ENCODE measurements around the gene NOS1. TPM values are rescaled to one million over a fixed set of nuclear protein-coding genes. Genes with fewer than 3 reads are reported as not detected.

The NOS1 gene
- total RNA-seq, 1 donor from 2014 or later: not detected

DNA sequence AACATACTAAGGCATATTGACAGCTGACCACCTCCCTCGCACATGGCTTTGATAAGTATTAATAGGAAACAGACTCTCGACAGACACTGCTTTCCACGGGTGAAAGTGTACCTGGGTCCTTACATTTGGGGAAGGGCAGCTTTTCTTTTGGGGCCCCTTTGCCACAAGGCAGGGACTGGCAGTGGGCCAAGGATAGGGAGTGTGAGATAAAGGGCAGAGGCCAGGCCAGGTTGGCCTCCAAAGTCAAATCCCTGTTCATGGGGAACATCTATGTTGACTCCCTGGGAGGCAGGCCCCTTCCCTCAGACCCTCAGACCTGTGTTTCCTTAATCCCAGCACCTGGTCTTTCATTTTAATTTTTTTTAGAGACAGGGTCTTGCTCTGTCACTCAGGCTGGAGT lies 151.8 kb downstream of the NOS1 start:
- no peak for TF ChIP-seq CTCF (IDR thresholded peaks at IDR 0.05)
- no peak for DNase-seq (ENCODE audit: low spot score)
- no peaks in the 10 kb centered on the region for H3K4me1 Mint-ChIP-seq (ENCODE audit: low read depth)
- H3K27ac Mint-ChIP-seq (ENCODE audit: unreplicated experiment): no peak overlapping the region
- no peak overlapping the region for H3K4me3 Mint-ChIP-seq (ENCODE audit: unreplicated experiment)
- no peaks in the 10 kb centered on the region for H3K36me3 Mint-ChIP-seq (ENCODE audit: low read depth)
- no peaks in the 10 kb centered on the region for H3K9me3 Mint-ChIP-seq (ENCODE audit: low read depth)
- peaks cover 59% of the 10 kb centered on the region for H3K27me3 Mint-ChIP-seq (ENCODE audit: low read depth)

- no peaks in the 10 kb centered on the region for H3K9me3 Mint-ChIP-seq (ENCODE audit: low read depth)
- no peaks in the 10 kb centered on the region for H3K36me3 Mint-ChIP-seq (ENCODE audit: low read depth)
These were observed 152.5 kb downstream of the NOS1 start for GRCh38 chr12:117208811-117209455.

GRCh38 chr12:117208206-117208605 lies 153.2 kb downstream of the NOS1 start:
- H3K4me1 Mint-ChIP-seq (ENCODE audit: low read depth): no peaks in the 10 kb centered on the region
- no peaks in the 10 kb centered on the region for H3K36me3 Mint-ChIP-seq (ENCODE audit: low read depth)
- H3K4me3 Mint-ChIP-seq (ENCODE audit: unreplicated experiment): no peak overlapping the region
- peaks cover 54% of the 10 kb centered on the region for H3K27me3 Mint-ChIP-seq (ENCODE audit: low read depth)
- DNase-seq (ENCODE audit: low spot score): no peak
- H3K27ac Mint-ChIP-seq (ENCODE audit: unreplicated experiment): no peak overlapping the region
- H3K9me3 Mint-ChIP-seq (ENCODE audit: low read depth): no peaks in the 10 kb centered on the region
- no peak for TF ChIP-seq CTCF (IDR thresholded peaks at IDR 0.05)

More at GRCh38 chr12:117208811-117209455, 152.5 kb downstream of the NOS1 start:
- no peaks in the 10 kb centered on the region for H3K4me1 Mint-ChIP-seq (ENCODE audit: low read depth)
- no peak for DNase-seq (ENCODE audit: low spot score)
- TF ChIP-seq CTCF (IDR thresholded peaks at IDR 0.05): no peak
- no peak overlapping the region for H3K27ac Mint-ChIP-seq (ENCODE audit: unreplicated experiment)
- peaks cover 56% of the 10 kb centered on the region for H3K27me3 Mint-ChIP-seq (ENCODE audit: low read depth)
- H3K4me3 Mint-ChIP-seq (ENCODE audit: unreplicated experiment): no peak overlapping the region

GRCh38 chr12:117207675-117208074 lies 153.8 kb downstream of the NOS1 start:
- Mint-ChIP-seq H3K9me3 (ENCODE audit: low read depth) (no peaks in the 10 kb centered on the region), H3K27me3 (ENCODE audit: low read depth) (peaks cover 54% of the 10 kb centered on the region), H3K4me1 (ENCODE audit: low read depth) (no peaks in the 10 kb centered on the region), H3K27ac (ENCODE audit: unreplicated experiment) (no peak overlapping the region), H3K36me3 (ENCODE audit: low read depth) (no peaks in the 10 kb centered on the region), H3K4me3 (ENCODE audit: unreplicated experiment) (no peak overlapping the region)
- no peak for TF ChIP-seq CTCF (IDR thresholded peaks at IDR 0.05)
- no peak for DNase-seq (ENCODE audit: low spot score)

DNA sequence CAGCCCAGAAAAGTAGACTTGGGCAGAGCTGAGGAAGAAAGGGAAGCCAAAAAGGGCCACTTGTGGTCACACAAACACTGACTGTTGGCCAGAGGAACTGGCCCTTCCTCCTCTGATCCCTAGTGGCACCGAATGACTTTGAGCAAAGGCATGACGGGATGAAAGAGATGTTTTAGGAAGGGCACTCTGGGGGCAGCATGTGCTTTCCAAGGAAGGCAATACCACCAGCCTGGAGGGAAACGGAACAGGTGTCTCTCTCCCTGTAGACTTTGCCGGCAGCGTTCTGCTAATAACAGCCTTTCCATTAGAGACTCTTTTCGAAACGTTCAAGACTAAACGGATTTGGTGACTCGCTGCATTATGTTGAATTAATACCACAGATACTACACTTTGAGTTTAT lies 158.9 kb downstream of the NOS1 start:
- Mint-ChIP-seq H3K4me1 (ENCODE audit: low read depth) (no peaks in the 10 kb centered on the region), H3K4me3 (ENCODE audit: unreplicated experiment) (no peak overlapping the region), H3K36me3 (ENCODE audit: low read depth) (no peaks in the 10 kb centered on the region), H3K27ac (ENCODE audit: unreplicated experiment) (no peak overlapping the region), H3K9me3 (ENCODE audit: low read depth) (no peaks in the 10 kb centered on the region), H3K27me3 (ENCODE audit: low read depth) (peaks cover 44% of the 10 kb centered on the region)
- no peak for TF ChIP-seq CTCF (IDR thresholded peaks at IDR 0.05)
- DNase-seq (ENCODE audit: low spot score): peak; percentile 17
